Colonic mucosa (tissue), 4 donors: Measurements from ENCODE around the gene LORICRIN. TPM values are rescaled to one million over a fixed set of nuclear protein-coding genes. Genes with fewer than 3 reads are reported as not detected.

Experiments
- DNase-seq: peaks from one replicate; pipeline ENCODE4 v3.0.0-alpha.2; 2020
- H3K27ac ChIP-seq: fragments of 200-600 bp; one replicate; pipeline ENCODE4 v1.8.0; 2021
- H3K27me3 ChIP-seq: fragments of 200-600 bp; one replicate; pipeline ENCODE4 v1.8.0; 2021
- H3K36me3 ChIP-seq: fragments of 200-600 bp; one replicate; pipeline ENCODE4 v1.8.0; 2021
- H3K4me1 ChIP-seq: fragments of 200-600 bp; one replicate; pipeline ENCODE4 v1.8.0; 2021; ENCODE audit warnings: mild to moderate bottlenecking
- H3K4me3 ChIP-seq: fragments of 200-600 bp; one replicate; pipeline ENCODE4 v1.8.0; 2021
- H3K9ac ChIP-seq, 2 donors: one replicate each; pipeline ENCODE4 v1.7.0; 2013; ENCODE audit warnings: control low read depth in 2 of 2, low read depth in 2 of 2, low read length in 2 of 2
- H3K9me3 ChIP-seq: fragments of 200-600 bp; one replicate; pipeline ENCODE4 v1.8.0; 2021
- intact Hi-C: fragments of 100-400 bp; cut with DNase I; formaldehyde crosslinking; loops from one replicate; pipeline ENCODE4 v1.14.1; 2022
- total RNA-seq, 2 donors: library from RNA; stranded (reverse); fragmentation: NEBNext Ultra II Directional in 1 of 2; extraction: Animal tissue kit (Norgen Biotek cat#: 25700) in 1 of 2; gene quantifications; one replicate each; pipeline ENCODE4 v1.2.1, GENCODE V29; 2021
- TF ChIP-seq, protein P1 (sequence below): fragments of 200-600 bp; IDR thresholded peaks from one replicate; pipeline ENCODE4 v1.8.0; 2022; ENCODE audit warnings: antibody characterized with exemption, mild to moderate bottlenecking
- donor health status: healthy.
- donor health status: DM: no; HTN: no; CAD: no.
- donor health status: DM: no; HTN: no; CAD: no.

LORICRIN gene, protein sequence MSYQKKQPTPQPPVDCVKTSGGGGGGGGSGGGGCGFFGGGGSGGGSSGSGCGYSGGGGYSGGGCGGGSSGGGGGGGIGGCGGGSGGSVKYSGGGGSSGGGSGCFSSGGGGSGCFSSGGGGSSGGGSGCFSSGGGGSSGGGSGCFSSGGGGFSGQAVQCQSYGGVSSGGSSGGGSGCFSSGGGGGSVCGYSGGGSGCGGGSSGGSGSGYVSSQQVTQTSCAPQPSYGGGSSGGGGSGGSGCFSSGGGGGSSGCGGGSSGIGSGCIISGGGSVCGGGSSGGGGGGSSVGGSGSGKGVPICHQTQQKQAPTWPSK
- not detected for total RNA-seq

DNA sequence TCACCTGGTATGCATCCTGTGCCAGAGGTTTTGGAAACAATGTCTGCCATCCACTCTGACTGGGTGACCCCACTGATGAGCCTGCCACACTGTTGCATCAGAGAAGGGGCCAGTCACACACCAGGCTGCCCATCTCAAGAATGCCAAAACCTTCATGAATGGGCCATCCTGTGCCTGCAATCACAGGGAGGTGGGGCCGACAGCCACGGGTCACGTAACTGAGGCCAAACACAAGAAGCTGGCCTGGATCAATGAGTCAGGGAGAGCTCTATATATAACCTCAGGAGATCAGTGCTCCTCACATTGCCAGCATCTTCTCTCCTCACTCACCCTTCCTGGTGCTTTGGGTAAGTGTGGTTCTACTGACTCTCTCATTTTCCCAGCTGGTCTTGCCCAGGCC, at the start of gene LORICRIN:
LORICRIN (plus strand) TSS at position 301 of the 400 bp plus-strand sequence. CDS start 1,263 bp downstream, outside the sequence.
- intact Hi-C loops = no loop called here
- Histone ChIP-seq H3K36me3 (no peaks in the 10 kb centered on the region), H3K4me3 (no peak within 1 kb of the TSS), H3K9me3 (no peaks in the 10 kb centered on the region), H3K27ac (no peak within 1 kb of the TSS), H3K4me1 (no peaks in the 10 kb centered on the region), H3K27me3 (peaks cover 30% of the 10 kb centered on the region), H3K9ac (no peak within 1 kb of the TSS)
- TF ChIP-seq, protein P1, sequence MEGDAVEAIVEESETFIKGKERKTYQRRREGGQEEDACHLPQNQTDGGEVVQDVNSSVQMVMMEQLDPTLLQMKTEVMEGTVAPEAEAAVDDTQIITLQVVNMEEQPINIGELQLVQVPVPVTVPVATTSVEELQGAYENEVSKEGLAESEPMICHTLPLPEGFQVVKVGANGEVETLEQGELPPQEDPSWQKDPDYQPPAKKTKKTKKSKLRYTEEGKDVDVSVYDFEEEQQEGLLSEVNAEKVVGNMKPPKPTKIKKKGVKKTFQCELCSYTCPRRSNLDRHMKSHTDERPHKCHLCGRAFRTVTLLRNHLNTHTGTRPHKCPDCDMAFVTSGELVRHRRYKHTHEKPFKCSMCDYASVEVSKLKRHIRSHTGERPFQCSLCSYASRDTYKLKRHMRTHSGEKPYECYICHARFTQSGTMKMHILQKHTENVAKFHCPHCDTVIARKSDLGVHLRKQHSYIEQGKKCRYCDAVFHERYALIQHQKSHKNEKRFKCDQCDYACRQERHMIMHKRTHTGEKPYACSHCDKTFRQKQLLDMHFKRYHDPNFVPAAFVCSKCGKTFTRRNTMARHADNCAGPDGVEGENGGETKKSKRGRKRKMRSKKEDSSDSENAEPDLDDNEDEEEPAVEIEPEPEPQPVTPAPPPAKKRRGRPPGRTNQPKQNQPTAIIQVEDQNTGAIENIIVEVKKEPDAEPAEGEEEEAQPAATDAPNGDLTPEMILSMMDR = no peak
- DNase-seq = no peak

DNA sequence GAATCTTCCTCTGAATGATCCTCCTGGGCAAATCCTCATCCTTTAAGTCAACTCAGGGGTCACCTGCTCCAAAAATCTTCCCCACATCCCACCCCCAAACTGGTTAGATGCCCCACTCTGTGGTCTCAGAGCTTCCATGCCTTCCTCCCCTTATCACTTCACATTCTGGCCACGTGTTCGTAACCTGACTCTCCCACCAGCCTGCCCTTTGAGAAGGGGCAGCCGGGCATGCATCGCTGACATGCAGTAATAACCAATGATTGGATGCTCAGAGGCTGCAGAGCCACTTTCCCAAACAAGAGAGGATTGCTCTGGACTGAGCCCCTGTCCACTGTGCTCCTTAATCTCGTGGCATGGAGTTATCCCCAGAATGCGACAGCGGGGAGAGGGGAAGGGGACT, 49.3 kb upstream of the LORICRIN start:
- TF ChIP-seq, protein P1 = no peak
- Histone ChIP-seq H3K9me3 (no peaks in the 10 kb centered on the region), H3K4me3 (no peak overlapping the region), H3K27ac (no peak overlapping the region), H3K36me3 (no peaks in the 10 kb centered on the region), H3K27me3 (no peaks in the 10 kb centered on the region), H3K9ac (no peak overlapping the region), H3K4me1 (no peaks in the 10 kb centered on the region)
- no peak for DNase-seq
- intact Hi-C loops = no loop called here

DNA sequence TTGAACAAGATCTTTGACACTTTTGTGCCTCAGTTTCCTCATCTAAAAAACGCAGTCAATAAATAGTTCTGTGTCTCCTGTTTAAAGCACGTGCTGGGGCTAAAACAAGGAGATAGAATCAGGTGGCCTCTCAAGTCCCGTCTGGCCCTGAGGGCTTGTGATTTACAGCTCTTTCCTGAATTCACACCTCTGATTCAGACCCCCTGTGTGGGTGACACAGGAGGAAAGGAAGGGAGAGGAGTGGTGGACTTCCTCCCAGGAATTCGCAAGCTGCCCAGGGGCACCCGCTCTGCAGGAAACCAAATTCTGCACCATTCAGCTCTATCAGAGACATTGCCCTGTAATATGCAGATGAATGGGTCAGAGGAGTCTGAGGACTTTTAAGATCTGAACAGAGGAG, 47.3 kb upstream of the LORICRIN start:
- DNase-seq = no peak
- no peaks in the 10 kb centered on the region for H3K27me3 ChIP-seq
- intact Hi-C loops = no loop called here

DNA sequence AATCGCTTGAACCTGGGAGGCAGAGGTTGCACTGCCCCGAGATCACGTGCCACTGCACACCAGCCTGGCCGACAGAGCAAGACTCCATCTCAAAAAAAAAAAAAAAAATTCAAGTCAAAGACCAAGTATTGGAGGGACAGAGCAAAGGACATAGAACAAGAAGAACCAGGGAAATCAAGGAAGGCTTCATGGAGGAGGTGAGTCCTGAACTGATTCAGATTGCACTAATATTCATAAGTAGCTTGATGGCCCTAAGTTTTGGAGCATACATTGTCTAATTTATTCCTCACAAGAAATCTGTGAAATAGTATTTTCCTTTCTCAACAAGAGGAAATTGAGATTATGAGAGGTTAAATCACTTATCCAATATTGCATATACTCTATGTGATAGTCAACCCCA, 46.0 kb upstream of the LORICRIN start:
- Histone ChIP-seq H3K27ac (no peak overlapping the region), H3K4me3 (no peak overlapping the region), H3K36me3 (no peaks in the 10 kb centered on the region), H3K27me3 (no peaks in the 10 kb centered on the region), H3K4me1 (no peaks in the 10 kb centered on the region), H3K9ac (no peak overlapping the region), H3K9me3 (no peaks in the 10 kb centered on the region)
- no peak for DNase-seq
- intact Hi-C loops = no loop called here
- TF ChIP-seq, protein P1 = no peak

More for the DNA sequence above, 47.3 kb upstream of the LORICRIN start:
- Histone ChIP-seq H3K9me3 (no peaks in the 10 kb centered on the region), H3K4me1 (no peaks in the 10 kb centered on the region), H3K4me3 (no peak overlapping the region), H3K36me3 (no peaks in the 10 kb centered on the region), H3K27ac (no peak overlapping the region), H3K9ac (no peak overlapping the region)
- TF ChIP-seq, protein P1 = no peak

DNA sequence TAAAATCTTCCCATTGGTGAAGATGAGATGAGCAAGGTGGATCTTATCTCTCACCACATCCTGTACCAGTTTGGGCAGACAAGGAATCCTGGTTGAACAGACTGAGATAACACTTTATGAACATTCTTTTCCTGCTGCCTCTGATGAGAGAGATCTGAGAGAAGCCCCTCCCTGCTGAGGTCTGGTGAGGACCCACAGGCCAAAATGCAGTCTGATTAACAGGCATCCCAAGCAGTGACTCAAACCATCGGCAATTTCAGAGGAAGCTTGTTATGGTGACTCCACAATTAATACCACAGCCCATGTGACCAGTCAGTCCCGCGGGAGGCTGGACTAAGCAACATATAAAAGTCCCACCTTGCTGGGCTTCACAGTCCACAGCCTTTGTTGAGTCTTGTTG, 42.3 kb upstream of the LORICRIN start, which contains the start of gene PRR9:
PRR9 (plus strand) TSS at position 373 of the 400 bp plus-strand sequence. CDS start 561 bp downstream, outside the sequence.
- H3K36me3 ChIP-seq = no peaks in the 10 kb centered on the region
- no peak within 1 kb of the TSS for H3K9ac ChIP-seq
- no peak within 1 kb of the TSS for H3K4me3 ChIP-seq
- TF ChIP-seq, protein P1 = no peak
- intact Hi-C loops = no loop called here
- no peaks in the 10 kb centered on the region for H3K27me3 ChIP-seq
- no peaks in the 10 kb centered on the region for H3K4me1 ChIP-seq
- no peaks in the 10 kb centered on the region for H3K9me3 ChIP-seq
- no peak within 1 kb of the TSS for H3K27ac ChIP-seq
- no peak for DNase-seq
